Midbrain (tissue), 1 donor: Measurements from ENCODE around the gene TMC2.

Experiments used
- DNase-seq: peaks from one replicate; lab custom pipeline; 2025; lab: John Stamatoyannopoulos, UW

Gene TMC2

DNA sequence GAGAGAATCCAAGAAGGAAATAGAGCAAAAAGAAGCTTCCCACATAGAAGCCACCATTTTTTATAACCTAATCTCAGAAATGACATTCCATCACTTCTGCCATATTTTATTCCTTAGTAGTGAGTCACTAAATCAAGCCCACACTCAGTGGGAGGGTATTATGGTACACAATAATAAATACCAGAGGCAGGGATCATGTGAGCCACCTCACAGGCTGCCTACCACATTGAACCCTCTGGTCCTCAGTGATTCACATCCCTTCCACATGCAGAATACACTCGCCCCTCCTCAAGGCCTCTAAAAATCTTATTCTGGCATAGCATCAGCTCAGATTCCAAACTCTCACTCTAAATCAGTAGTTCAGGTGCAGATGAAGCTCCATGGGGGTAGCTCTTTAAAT lies 49.4 kb downstream of the TMC2 start:
- DNase-seq: no peak

DNA sequence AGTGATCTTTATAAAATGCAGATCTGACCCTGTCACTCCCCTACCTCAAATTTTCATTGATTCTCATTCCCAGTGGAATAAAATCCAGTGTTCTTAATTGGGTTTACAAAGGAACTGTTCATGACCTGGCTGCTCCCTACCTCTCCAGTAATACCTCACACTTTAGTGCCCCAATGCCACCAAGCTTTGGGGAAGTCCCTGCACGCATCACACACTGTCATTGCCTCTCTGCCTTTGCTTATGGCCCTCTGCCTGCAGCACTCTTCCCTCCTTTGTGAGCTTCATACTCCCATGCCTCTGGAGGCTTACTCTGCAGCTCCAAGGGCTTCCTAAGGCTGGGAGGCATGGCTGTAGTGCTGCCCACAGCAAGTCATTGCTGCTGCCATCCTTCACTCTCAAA lies 57.4 kb downstream of the TMC2 start:
- DNase-seq: no peak

DNA sequence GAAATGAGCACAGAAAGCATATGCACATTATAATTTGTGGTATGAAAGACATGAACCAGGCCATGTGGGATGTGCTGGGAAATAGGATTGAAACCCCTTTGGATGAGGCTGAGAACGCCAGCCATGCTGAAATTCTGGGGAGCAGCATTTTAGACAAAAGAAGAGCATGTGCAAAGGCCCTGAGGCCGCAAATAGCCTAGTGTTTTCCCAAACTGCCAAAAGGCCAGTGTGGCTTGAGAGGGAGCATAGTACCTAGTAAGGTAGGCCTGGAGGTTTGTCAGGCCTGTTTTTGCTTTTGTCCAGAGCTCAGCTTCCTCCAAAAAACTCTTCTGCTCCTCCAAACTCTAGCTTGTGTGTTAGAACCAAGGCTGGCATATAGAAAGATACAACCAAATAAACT lies 58.7 kb downstream of the TMC2 start:
- no peak for DNase-seq

DNA sequence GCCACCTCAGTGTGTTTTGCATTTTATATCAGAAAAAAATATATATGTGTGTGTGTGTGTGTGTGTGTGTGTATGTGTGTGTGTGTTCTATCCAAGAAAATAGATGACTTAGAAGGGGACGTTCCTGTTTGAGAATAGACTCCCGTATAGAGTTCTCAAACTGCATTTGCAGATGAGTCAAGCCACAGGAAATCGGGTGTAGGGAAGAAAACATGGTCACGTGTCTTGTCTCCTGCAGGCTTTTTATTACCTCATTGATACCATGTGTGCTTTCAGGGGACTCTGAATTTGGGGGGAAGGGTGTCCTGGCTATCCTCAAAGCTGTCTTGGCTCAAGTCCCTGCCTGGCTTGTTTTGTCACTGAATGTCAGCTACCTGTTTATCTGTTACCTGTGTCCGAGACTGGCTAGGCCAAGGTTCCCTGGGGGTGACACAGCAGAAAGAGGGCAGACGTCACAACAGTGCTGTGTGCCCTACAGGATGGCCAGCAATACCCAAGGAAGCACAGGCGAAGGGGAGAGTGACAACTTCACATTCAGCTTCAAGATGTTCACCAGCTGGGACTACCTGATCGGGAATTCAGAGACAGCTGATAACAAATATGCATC lies 60.4 kb downstream of the TMC2 start:
- DNase-seq: no peak

DNA sequence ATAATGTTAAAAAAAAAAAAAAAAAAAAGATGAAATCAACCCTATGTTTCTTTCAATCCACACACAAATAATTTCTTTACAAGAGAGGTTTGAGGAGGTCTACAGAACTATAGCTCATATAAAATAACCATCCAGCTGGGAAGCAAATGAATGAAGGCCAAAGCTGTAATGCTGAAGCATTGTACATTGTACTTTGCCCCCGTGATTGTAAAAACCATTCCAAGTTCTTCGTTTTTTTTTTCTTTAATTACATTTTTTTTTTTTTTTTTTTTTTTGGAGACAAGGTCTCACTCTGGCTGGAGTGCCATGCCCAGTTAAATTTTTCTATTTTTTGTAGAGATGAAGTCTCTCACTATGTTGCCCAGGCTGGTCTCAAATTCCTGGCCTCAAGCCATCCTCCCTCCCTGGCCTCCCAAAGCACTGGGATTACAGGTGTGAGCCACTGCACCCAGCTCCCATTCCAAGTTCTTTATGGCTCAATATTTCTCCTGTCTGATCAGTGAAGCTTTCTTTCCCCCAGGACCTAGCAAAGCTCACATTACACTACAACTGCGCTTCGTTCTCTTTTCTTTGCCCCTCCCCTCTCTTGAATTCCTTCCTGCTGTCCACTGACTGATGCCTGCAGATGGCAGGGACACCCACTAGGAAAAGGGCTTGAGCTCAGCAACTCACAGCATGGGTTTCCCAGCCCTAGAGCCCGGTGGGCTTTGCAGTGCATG lies 63.1 kb downstream of the TMC2 start:
- no peak for DNase-seq

DNA sequence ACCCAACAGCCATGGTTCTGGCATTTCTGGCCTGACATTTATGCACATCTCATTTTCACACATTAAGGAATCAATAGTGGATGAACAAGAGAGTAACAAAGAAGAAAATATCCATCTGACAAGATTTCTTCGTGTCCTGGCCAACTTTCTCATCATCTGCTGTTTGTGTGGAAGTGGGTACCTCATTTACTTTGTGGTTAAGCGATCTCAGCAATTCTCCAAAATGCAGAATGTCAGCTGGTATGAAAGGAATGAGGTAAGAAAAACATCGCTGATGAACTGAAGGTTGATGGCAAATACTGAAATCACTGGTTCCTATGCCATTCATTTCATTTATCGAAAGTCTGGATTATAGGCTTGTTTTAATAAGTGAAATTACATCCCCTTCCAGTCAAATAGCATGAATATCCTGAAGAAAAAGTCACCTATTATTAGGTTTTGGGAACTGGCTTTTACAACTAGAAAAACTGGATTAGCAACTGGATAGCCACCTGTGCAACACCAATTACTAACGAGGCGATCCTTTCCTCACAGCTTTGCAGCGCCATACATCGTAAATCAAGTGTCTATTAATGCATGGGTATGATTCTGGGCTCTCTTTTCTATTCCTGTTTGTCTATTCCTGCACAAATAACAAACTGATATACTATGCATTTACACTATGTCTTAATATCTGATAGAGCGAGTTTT lies 65.8 kb downstream of the TMC2 start:
- no peak for DNase-seq

DNA sequence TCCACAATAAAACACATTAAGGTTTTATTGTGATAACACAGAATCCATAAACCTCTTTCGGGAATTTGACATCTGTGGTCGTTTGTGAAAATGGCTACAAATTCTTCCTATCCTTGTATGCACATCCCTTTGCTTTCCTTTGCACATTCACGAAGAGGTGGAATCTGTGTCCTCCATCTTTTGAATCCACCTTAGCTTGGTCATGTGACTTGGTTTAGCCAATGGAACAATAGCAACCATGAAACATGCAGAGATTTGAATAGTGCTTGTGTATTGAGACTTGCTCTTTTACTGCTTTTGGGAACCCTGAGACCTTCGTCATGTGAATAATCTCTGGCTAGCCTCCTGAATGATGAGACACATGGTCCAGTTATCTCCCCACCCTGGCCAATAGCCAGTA lies 66.4 kb downstream of the TMC2 start:
- no peak for DNase-seq

DNA sequence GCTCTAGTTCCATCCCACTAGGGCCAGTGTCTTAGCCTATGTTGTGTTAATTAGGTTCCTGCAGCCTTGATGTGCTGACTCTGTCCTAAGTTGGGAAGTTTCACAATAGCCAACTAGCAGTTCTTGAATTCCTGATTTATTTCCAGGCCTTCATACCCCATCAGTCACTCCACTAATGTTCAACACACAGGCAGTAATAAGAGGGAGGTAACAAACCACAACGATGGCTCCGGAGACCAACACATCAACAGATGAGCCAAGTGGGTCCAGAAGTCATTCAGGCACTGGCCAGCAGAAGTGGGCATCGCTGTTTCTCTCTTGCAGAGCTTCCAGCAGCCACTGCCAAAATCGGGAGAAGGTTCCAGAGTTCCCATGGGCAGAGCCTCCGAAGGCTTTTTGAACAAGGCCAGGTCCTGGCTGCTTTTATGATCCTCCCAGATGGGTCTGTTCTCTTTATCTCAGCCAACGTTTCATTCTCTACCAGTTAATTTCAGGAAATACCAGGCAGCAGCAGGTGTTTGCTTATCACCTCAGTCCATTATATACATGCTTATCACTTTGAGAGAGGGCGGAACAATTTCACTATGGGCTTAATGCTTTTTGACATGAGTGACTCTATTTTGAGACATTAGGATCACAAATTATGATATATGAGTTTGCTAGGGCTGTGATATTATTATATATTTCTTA lies 67.6 kb downstream of the TMC2 start:
- no peak for DNase-seq

DNA sequence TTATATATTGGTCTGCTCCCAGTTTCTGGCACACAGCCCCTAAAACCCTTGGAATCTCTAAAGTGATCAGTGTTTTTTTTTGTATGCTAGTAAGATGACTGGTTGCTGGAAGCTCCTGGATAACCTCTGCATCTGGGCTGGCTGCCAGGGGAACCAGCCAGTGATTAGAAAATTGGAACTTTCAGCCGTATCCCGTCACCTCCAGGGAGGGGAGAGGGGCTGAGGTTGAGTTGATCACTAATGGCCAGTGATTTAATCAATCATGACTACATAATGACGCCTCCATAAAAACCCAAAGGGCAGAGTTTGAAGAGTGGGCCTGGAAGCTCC lies 68.1 kb downstream of the TMC2 start:
- no peak for DNase-seq

DNA sequence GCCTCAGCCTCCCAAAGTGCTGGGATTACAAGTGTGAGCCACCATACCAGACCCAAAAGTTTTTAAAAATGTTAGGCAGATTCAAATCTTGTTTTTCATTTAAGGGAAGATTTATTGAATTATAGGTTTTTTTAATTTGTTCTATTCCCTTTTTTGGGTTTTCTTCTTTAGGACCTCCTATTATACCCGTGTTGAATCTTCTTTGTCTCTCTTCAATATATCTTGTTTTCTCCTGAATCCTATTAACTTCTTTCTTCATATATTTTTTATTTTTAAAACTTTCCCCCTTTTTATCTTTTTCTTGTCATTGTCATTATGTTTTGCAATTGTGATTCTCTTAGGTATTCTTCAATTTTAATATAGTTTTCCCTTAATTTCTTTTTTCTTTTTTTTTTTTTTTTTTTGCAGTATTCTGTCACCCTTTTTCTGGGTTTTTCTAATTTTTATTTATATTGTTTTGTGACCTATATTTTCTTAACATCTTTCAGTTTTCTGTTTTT lies 70.2 kb downstream of the TMC2 start:
- DNase-seq: no peak

DNA sequence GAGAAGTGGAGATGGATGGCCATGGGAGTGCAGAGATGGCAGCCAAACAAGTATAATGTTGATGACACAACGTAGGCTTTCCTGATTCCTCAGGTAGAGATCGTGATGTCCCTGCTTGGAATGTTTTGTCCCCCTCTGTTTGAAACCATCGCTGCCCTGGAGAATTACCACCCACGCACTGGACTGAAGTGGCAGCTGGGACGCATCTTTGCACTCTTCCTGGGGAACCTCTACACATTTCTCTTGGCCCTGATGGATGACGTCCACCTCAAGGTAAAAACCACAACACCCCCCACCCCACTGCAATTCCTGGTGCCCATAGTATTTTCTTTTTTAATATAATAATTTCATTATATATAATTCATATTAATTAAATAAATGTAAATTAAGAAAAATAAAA lies 74.0 kb downstream of the TMC2 start:
- DNase-seq: no peak

DNA sequence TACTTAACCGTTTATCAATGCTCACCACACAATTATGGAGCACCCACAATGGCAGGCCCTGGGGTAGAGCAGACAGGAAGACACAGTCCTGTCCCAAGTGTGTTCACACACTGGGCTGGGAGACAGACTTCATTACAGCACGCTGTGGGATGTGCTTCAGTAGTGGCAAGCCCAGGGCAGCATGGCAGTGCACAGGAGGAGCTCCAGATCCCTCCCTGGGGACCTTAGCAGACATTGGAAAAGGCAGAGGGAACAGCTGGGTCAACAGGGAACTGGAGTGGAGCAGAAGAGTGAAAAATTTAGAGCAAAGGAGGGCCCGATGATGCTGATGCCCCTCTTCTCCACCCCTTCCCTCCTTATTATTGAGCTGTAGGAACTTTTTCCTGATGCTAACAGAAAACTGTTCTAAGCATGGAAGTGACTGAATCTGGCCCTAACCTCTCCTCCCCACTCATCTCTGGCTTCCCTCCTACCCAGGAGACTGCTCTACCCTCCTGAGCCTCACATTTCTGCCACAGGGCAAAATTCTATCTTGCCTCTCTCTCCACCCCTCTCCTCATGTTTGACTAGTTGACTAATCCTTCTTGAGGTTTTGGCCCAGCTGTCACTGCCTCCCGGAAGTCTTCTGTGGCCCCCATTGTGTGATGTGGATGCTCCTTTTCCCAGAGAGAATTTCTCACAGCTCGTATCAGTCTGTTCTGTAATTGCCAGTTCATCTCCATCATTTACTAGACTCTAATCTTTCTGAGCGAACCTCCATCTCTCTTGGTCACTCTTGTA lies 74.8 kb downstream of the TMC2 start:
- DNase-seq: no peak

DNA sequence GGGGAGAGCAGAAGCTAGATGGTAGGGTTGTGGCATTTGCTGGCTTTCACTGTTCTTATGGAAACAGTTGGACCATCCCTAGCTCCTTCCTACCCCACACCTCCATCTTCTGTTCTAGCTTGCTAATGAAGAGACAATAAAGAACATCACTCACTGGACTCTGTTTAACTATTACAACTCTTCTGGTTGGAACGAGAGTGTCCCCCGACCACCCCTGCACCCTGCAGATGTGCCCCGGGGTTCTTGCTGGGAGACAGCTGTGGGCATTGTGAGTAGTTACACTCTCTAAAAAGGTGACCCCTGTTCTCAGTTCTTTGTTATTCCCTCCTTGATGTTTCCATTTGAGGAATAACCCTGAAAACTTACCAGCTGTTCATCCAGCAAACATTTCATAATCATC lies 75.7 kb downstream of the TMC2 start:
- DNase-seq: no peak

DNA sequence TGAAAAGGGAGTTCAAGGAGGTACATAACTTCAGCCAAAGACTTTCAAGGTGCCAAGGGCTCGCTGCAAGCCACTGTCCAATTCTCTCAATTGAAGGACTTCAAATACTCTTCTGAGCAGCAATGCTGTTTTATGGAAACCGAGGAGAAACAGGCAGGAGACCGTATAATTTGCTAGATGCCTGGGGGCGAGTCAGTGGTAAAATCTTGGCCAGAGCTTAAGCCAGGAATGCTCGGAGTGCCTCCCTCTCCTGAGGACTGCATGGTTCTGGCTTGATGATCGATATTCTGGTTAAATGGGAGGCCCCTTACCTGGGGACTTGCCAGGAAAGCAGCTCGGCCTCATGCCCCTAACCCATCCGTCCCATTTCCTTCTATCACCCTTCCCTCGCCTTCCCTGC lies 80.3 kb downstream of the TMC2 start:
- no peak for DNase-seq

DNA sequence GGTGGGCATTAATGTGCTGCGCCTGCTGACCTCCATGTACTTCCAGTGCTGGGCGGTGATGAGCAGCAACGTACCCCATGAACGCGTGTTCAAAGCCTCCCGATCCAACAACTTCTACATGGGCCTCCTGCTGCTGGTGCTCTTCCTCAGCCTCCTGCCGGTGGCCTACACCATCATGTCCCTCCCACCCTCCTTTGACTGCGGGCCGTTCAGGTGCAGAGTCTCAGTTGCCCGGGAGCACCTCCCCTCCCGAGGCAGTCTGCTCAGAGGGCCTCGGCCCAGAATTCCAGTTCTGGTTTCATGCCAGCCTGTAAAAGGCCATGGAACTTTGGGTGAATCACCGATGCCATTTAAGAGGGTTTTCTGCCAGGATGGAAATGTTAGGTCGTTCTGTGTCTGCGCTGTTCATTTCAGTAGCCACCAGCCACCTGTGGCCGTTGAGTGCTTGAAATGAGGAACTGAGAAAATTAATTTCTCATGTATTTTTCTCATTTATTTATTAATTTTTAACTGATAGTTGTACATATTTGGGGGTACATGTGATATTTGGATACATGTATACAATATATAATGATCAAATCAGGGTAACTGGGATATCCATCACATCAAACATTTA lies 80.8 kb downstream of the TMC2 start:
- DNase-seq: no peak

DNA sequence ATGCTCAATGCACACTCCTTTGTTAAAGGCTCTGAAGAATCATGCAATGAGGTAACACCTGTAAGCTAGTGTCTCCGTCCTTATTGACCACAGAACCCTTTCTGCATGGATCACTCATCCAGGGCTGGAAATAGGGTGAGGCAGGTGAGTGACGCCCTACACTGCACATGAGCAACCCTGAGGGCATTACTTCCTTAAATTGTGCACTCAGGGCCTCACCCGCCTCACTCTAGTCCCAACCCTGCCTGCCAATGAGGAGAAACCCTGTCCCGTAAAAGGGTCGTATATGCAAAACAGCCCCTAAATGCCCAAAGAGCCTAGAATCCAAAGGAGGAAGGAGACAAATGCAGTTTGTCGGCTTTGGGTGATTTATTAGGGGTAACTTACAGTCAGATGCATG lies 82.4 kb downstream of the TMC2 start:
- DNase-seq: no peak

DNA sequence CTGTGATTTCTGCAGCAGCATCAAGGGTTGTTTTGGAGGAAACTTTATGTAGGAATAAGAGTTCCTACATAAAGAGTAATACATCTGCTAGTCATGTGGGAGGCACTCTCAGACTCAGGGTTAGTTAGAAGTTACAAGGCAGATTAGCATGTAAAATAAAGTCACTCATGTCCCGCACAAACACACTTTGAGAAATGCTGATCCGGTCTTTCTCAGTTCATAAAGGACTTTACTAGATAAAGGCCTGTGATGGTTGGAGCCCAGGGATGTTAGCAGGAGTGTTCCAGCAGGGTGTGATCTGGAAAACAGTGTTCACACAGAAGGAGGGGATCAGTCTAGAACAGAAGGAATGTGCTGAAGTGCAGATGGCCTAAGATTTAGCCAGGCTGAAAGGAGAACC lies 83.0 kb downstream of the TMC2 start:
- DNase-seq: no peak

DNA sequence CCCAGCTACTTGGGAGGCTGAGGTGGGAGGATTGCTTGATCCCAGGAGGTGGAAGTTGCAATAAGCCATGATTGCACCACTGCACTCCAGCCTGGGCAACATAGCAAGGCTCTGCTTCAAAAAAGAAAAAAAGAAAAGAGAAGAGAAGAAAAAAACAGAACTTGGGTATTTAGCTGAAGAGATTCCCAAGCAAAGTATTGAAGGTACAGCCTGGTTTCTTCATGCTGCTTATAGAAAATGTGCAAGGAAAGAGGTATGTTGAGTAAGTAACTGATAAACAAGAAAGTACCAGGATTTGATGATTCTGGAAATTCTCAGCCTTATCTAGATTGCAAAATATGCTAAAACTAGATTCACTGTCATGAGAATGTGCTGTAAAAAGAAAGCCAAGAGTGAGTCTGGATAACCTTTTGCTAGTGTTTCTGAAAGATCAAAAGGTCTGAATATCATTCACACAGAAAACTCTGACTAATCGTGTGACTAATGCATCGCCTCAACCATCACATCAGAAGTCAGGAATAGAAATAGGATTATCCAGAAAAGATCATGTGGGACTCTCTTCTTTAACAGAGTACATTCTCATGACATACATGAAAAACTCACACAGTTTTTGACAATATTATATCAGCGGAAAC lies 83.7 kb downstream of the TMC2 start:
- DNase-seq: no peak

DNA sequence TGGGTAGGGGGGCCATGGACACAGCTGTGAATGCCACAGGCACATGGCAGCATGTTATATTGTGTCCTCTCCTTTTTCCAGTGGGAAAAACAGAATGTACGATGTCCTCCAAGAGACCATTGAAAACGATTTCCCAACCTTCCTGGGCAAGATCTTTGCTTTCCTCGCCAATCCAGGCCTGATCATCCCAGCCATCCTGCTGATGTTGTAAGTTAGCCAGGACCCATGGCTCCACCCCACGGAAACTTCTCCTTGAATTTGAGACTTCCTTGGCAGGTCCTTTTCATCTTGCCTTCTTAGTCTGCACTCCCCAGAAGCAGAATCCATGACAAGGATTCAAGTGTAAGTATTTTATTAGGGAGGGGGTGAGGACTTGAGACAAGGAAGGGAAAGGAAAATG lies 87.8 kb downstream of the TMC2 start:
- DNase-seq: no peak

DNA sequence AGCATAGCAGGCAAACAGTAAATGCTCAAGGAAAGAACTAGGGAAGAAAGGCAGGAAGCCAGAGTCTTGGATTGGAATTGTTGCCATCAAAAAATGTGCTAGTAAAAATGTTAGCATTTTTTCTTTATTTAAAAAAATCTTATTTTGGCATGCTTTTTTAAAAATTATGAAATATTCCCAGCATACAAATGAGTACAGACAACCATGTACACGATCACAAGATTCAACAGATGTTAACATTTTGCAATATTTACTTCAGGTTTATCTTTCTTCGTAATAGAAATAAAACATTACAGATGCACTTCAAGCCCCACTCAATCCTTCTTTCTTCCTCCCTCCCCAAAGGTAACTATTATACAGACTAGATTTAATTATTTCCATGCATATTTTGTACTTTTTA lies 88.7 kb downstream of the TMC2 start:
- no peak for DNase-seq

DNA sequence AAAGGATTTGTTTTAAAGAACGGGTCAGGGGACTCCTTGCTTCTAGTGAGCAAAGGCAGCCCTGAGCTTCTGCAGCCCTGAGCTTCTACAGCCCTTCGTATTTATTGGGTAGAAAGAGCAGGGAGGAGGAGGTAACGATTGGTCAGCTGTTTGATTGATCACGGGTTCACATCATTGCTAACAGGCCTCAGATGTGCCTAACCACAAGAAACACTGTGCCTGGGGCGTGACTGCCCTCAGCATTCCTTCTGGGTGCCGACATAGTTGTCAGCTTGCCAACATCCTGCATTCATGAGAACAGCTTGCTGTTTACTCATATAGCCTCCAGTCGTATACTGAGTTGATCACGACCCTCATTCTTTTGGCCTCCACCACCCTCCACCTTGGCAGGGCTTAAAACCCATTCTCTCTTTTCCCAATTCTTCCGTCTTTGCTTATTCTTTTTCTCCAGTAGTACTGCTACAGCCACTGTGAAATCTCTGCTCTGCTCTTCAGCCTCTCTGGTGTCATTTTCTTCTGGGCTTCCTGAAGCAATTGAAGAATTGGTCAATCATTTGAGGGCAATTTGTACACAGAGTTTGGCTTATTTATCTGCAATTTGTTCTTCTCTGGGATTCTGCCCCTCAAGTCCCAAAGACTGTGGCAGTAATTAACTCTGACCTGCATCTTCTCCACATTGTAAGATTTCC lies 90.6 kb downstream of the TMC2 start:
- DNase-seq: no peak
